HCT116 (cell line): ENCODE results near the gene CTSL. TPM values are rescaled to one million over a fixed set of nuclear protein-coding genes. Genes with fewer than 3 reads are reported as not detected.

Source experiments
- ATAC-seq: fragments of 200-7000 bp; cut with Tn5 transposase; 2 replicates; pipeline ENCODE4 v1.9.1; 2020; ENCODE audit warnings: mild to moderate bottlenecking, moderate library complexity
- BruUV-seq: library from RNA; stranded (reverse); fragments of 400-500 nt; replicated peaks from 2 replicates; lab custom pipeline; 2021; lab: Mats Ljungman, UMichigan
- CTCF ChIA-PET: fragments of 300-600 bp; sonication (Branson Sonifier 250); formaldehyde crosslinking; loops from one replicate; lab custom pipeline; 2021; ENCODE audit warnings: antibody characterized with exemption; lab: Charles Lee
- POLR2A ChIA-PET: fragments of 300-600, 350-600 bp; sonication (Branson Sonifier 250); formaldehyde crosslinking; loops from one replicate; lab custom pipeline; 2021; ENCODE audit warnings: antibody characterized with exemption; lab: Charles Lee
- RAD21 ChIA-PET, 2 experiments: fragments of 300-600 bp; sonication (Branson Sonifier 250); formaldehyde crosslinking; loops; one replicate each; lab custom pipeline; 2023; ENCODE audit warnings: low total read pairs in 2 of 2; ENCODE audit not compliant: uncharacterized antibody in 2 of 2, unreplicated experiment in 2 of 2, low non-redundant PET in 1 of 2; lab: Charles Lee
- DNase-seq: peaks from one replicate; pipeline ENCODE4 v3.0.0-alpha.2; 2010; ENCODE audit warnings: low read depth, low spot score
- H2AFZ ChIP-seq: fragments of 200-600 bp; shearing (Covaris generic), sonication (generic); 2 replicates; pipeline ENCODE4 v1.6.1; 2017; ENCODE audit warnings: low read depth, mixed run types, mixed read lengths, antibody characterized with exemption, low read length; ENCODE audit not compliant: poor library complexity, severe bottlenecking
- H3K27ac ChIP-seq: 2 replicates; pipeline ENCODE4 v1.5.1; 2012; ENCODE audit warnings: low read depth, low read length
- H3K27me3 ChIP-seq: fragments of 200-600 bp; sonication (generic); 2 replicates; pipeline ENCODE4 v1.6.1; 2016; ENCODE audit warnings: mixed run types, low read length, mixed read lengths; ENCODE audit not compliant: insufficient read depth
- H3K36me3 ChIP-seq, 2 experiments: fragments of 200-500 bp in 1 of 2; fragments of 200-600 bp in 1 of 2; sonication (Bioruptor generic) in 1 of 2; sonication (generic) in 1 of 2; 2 replicates each; pipeline versions ENCODE4 v1.5.1 to v1.6.1; 2014 to 2016; ENCODE audit warnings: low read length in 2 of 2, inconsistent platforms in 1 of 2, mixed read lengths in 1 of 2, mixed run types in 1 of 2; ENCODE audit not compliant: insufficient read depth in 2 of 2, control insufficient read depth in 1 of 2
- H3K4me1 ChIP-seq, 2 experiments: fragments of 200-600 bp in 1 of 2; sonication (generic) in 1 of 2; 2 replicates each; pipeline versions ENCODE4 v1.5.1 to v1.6.1; 2012 to 2017; ENCODE audit warnings: low read length in 2 of 2, inconsistent platforms in 1 of 2, mild to moderate bottlenecking in 1 of 2, mixed read lengths in 1 of 2, mixed run types in 1 of 2, moderate library complexity in 1 of 2; ENCODE audit not compliant: insufficient read depth in 2 of 2, control insufficient read depth in 1 of 2
- H3K4me2 ChIP-seq: fragments of 200-600 bp; sonication (generic); 2 replicates; pipeline ENCODE4 v1.6.1; 2017; ENCODE audit warnings: mixed run types, low read length, mixed read lengths
- H3K4me3 ChIP-seq, 2 experiments: fragments of 200-600 bp in 1 of 2; sonication (generic) in 1 of 2; replicated peaks in 1 of 2; 2 replicates each; pipeline ENCODE4 v1.5.1; 2011 to 2016; ENCODE audit warnings: low read length in 2 of 2, control low read depth in 1 of 2, low read depth in 1 of 2, mild to moderate bottlenecking in 1 of 2, mixed read lengths in 1 of 2, mixed run types in 1 of 2
- H3K79me2 ChIP-seq: fragments of 200-600 bp; sonication (generic); 2 replicates; pipeline ENCODE4 v1.6.1; 2017; ENCODE audit warnings: mild to moderate bottlenecking, mixed run types, low read length, moderate library complexity, mixed read lengths; ENCODE audit not compliant: insufficient read depth
- H3K9ac ChIP-seq: fragments of 200-600 bp; sonication (generic); 2 replicates; pipeline ENCODE4 v1.6.1; 2016; ENCODE audit warnings: low read length, mixed read lengths
- H3K9me2 ChIP-seq: fragments of 200-600 bp; sonication (generic), shearing (Covaris generic); 2 replicates; pipeline ENCODE4 v1.6.1; 2017; ENCODE audit warnings: mixed run types, mild to moderate bottlenecking, moderate library complexity; ENCODE audit not compliant: insufficient read depth
- H3K9me3 ChIP-seq, 2 experiments: fragments of 200-500 bp in 1 of 2; fragments of 200-600 bp in 1 of 2; sonication (Bioruptor generic) in 1 of 2; sonication (generic) in 1 of 2; 2 replicates each; pipeline ENCODE4 v1.6.1; 2014 to 2017; ENCODE audit warnings: low read length in 2 of 2, mixed read lengths in 2 of 2, inconsistent platforms in 1 of 2, low read depth in 1 of 2, mild to moderate bottlenecking in 1 of 2, mixed run types in 1 of 2, moderate library complexity in 1 of 2; ENCODE audit not compliant: control insufficient read depth in 1 of 2, insufficient read depth in 1 of 2
- H4K20me1 ChIP-seq: fragments of 200-600 bp; sonication (generic), shearing (Covaris generic); 2 replicates; pipeline ENCODE4 v1.6.1; 2017; ENCODE audit warnings: mixed run types, mild to moderate bottlenecking, moderate library complexity; ENCODE audit not compliant: insufficient read depth
- CBX3 ChIP-seq: IDR thresholded peaks from 2 replicates; pipeline ENCODE4 v1.6.1; 2012; ENCODE audit warnings: low read depth
- CEBPB ChIP-seq: IDR thresholded peaks from 2 replicates; pipeline ENCODE4 v1.6.1; 2012; ENCODE audit warnings: low read depth
- FOSL1 ChIP-seq: IDR thresholded peaks from 2 replicates; pipeline ENCODE4 v1.6.1; 2012; ENCODE audit warnings: low read depth
- JUND ChIP-seq: IDR thresholded peaks from 2 replicates; pipeline ENCODE4 v1.6.1; 2012
- POLR2A ChIP-seq: IDR thresholded peaks from 2 replicates; pipeline ENCODE4 v1.7.0; 2011; ENCODE audit warnings: borderline replicate concordance; ENCODE audit not compliant: insufficient read depth, insufficient read length; ENCODE audit errors: extremely low read depth
- POLR2AphosphoS5 ChIP-seq: IDR thresholded peaks from 2 replicates; pipeline ENCODE4 v1.6.1; 2011; ENCODE audit warnings: mild to moderate bottlenecking, low read depth, low read length, moderate library complexity
- SP1 ChIP-seq: IDR thresholded peaks from 2 replicates; pipeline ENCODE4 v1.6.1; 2012; ENCODE audit warnings: low read depth
- intact Hi-C: fragments of 100-400 bp; cut with micrococcal nuclease; formaldehyde crosslinking; loops from 2 replicates; pipeline ENCODE4 v1.10.0; 2022
- total RNA-seq: library from RNA; stranded (reverse); gene quantifications from one replicate; pipeline ENCODE4 v1.2.1, GENCODE V29; 2021; ENCODE audit not compliant: unreplicated experiment
- TF ChIP-seq, protein P1 (sequence below), 3 experiments: fragments of 200-600 bp in 1 of 3; sonication (generic) in 1 of 3; IDR thresholded peaks in 2 of 3; conservative IDR thresholded peaks in 1 of 3; 2 replicates each; pipeline ENCODE4 v1.5.1; 2012 to 2017; ENCODE audit warnings: low read depth in 2 of 3, low read length in 2 of 3, antibody characterized with exemption in 1 of 3, borderline replicate concordance in 1 of 3, control low read depth in 1 of 3, mild to moderate bottlenecking in 1 of 3, mixed read lengths in 1 of 3, mixed run types in 1 of 3, moderate library complexity in 1 of 3; ENCODE audit not compliant: insufficient read depth in 1 of 3
- TF ChIP-seq, protein P2 (sequence below): IDR thresholded peaks from 2 replicates; pipeline ENCODE4 v1.6.1; 2012

CTSL gene
- total RNA-seq, 1 experiment from 2014 or later, result 63.1 TPM

GRCh38 chr9:87713278-87713987, 12.5 kb upstream of the CTSL start:
- ATAC-seq, result peak; percentile 77
- H3K9ac ChIP-seq, result peak overlapping the region; percentile 48
- no peaks in the 10 kb centered on the region for H3K79me2 ChIP-seq
- H3K4me1 ChIP-seq, result peaks cover 2 to 28% of the 10 kb centered on the region in 2 experiments; a peak in 2 of 4 replicates
- no peaks in the 10 kb centered on the region for H3K9me2 ChIP-seq
- 0 out of 2 replicates have a peak overlapping the region, but pooled peaks have one; percentile 4 for H3K27ac ChIP-seq
- DNase-seq, result peak; percentile 76
- RAD21 ChIA-PET, result no interaction called here
- no TSS peak for BruUV-seq
- CTCF ChIA-PET, result interaction anchor here (1.3 to 1.4 kb wide), 2 partner anchors 13 to 29 kb away, joined by 4 to 5 read pairs; partner anchors contain the start of gene CTSL
- no peaks in the 10 kb centered on the region for H3K9me3 ChIP-seq
- peak overlapping the region; percentile 23 to 48 for H3K4me3 ChIP-seq
- peak; percentile 52 for TF ChIP-seq JUND
- TF ChIP-seq FOSL1, result peak; percentile 76
- TF ChIP-seq POLR2A, result no peak
- peak; percentile 42; the same call in 1 of the 2 replicates for TF ChIP-seq POLR2AphosphoS5
- peak; percentile 46; the same call in 1 of the 2 replicates for TF ChIP-seq CEBPB
- TF ChIP-seq, protein P1, sequence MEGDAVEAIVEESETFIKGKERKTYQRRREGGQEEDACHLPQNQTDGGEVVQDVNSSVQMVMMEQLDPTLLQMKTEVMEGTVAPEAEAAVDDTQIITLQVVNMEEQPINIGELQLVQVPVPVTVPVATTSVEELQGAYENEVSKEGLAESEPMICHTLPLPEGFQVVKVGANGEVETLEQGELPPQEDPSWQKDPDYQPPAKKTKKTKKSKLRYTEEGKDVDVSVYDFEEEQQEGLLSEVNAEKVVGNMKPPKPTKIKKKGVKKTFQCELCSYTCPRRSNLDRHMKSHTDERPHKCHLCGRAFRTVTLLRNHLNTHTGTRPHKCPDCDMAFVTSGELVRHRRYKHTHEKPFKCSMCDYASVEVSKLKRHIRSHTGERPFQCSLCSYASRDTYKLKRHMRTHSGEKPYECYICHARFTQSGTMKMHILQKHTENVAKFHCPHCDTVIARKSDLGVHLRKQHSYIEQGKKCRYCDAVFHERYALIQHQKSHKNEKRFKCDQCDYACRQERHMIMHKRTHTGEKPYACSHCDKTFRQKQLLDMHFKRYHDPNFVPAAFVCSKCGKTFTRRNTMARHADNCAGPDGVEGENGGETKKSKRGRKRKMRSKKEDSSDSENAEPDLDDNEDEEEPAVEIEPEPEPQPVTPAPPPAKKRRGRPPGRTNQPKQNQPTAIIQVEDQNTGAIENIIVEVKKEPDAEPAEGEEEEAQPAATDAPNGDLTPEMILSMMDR (IDR thresholded peaks at IDR 0.05 in 2 of 3, conservative IDR thresholded peaks at IDR 0.05 in 1 of 3; ENCODE audit: borderline replicate concordance in 1 of 3, insufficient read depth in 1 of 3, low read depth in 2 of 3, low read length in 2 of 3), result no peak
- TF ChIP-seq SP1, result peak; percentile 58
- 0 out of 2 replicates have a peak, but pooled peaks have one; percentile 36 for TF ChIP-seq CBX3
- TF ChIP-seq, protein P2, sequence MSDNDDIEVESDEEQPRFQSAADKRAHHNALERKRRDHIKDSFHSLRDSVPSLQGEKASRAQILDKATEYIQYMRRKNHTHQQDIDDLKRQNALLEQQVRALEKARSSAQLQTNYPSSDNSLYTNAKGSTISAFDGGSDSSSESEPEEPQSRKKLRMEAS, result 0 out of 2 replicates have a peak, but pooled peaks have one; percentile 34
- peak overlapping the region; percentile 49 for H2AFZ ChIP-seq
- H4K20me1 ChIP-seq, result no peaks in the 10 kb centered on the region
- intact Hi-C loops, result no loop called here
- POLR2A ChIA-PET, result interaction anchor here (2.8 kb wide), 1 partner anchor 13 kb away, joined by 14 read pairs; the partner anchor contains the start of gene CTSL
- H3K27me3 ChIP-seq, result no peaks in the 10 kb centered on the region
- H3K36me3 ChIP-seq, result no peaks in the 10 kb centered on the region
- peak overlapping the region; percentile 82 for H3K4me2 ChIP-seq
